Activated T-cell treated with anti-CD3 and anti-CD28 coated beads, Interleukin-2, amount 50 U/mL, for 72 hours (primary cell): Measurements from ENCODE around the gene ZNF507. TPM values are rescaled to one million over a fixed set of nuclear protein-coding genes. Genes with fewer than 3 reads are reported as not detected.
A peak's percentile ranks its signal among the peaks of the same experiment; 100 is the strongest.
"Not testable (repeated sequence)": the region's sequence is repeated elsewhere in the genome, so short reads cannot be mapped to it uniquely, and the experiment has no call there.

ENCODE experiments used
- ATAC-seq, 2 donors: fragments of 150-1000 bp; cut with Tn5 transposase; replicated peaks in 1 of 2; 2 replicates each; pipeline ENCODE4 v1.10.0; 2021; ENCODE audit warnings: moderate library complexity in 2 of 2, mild to moderate bottlenecking in 1 of 2
- DNase-seq, 2 donors: peaks; one replicate each; pipeline ENCODE4 v3.0.0; 2021 to 2022; ENCODE audit warnings: mixed read lengths in 1 of 2
- H3K27ac Mint-ChIP-seq: one replicate; pipeline ENCODE4 v1.8.0; 2022; ENCODE audit warnings: mild to moderate bottlenecking, moderate library complexity, mixed read lengths
- H3K27me3 Mint-ChIP-seq: one replicate; pipeline ENCODE4 v1.8.0; 2022; ENCODE audit warnings: low read depth, mixed read lengths
- H3K36me3 Mint-ChIP-seq, 2 donors: one replicate each; pipeline ENCODE4 v1.8.0; 2022; ENCODE audit warnings: mixed read lengths in 2 of 2, mild to moderate bottlenecking in 1 of 2; ENCODE audit not compliant: insufficient read depth in 2 of 2
- H3K4me1 Mint-ChIP-seq: one replicate; pipeline ENCODE4 v1.8.0; 2022; ENCODE audit warnings: low read depth, mixed read lengths
- H3K4me3 Mint-ChIP-seq, 2 donors: one replicate each; pipeline ENCODE4 v1.8.0; 2022; ENCODE audit warnings: mild to moderate bottlenecking in 2 of 2, mixed read lengths in 2 of 2, moderate library complexity in 2 of 2
- H3K9me3 Mint-ChIP-seq, 2 donors: one replicate each; pipeline ENCODE4 v1.8.0; 2022; ENCODE audit warnings: mixed read lengths in 2 of 2
- total RNA-seq, 2 donors: library from RNA; stranded (reverse); gene quantifications; one replicate each; pipeline ENCODE4 v1.2.3, GENCODE V29; 2022

Gene ZNF507
- total RNA-seq, 2 donors from 2014 or later, result 22.3 to 26.2 TPM

DNA sequence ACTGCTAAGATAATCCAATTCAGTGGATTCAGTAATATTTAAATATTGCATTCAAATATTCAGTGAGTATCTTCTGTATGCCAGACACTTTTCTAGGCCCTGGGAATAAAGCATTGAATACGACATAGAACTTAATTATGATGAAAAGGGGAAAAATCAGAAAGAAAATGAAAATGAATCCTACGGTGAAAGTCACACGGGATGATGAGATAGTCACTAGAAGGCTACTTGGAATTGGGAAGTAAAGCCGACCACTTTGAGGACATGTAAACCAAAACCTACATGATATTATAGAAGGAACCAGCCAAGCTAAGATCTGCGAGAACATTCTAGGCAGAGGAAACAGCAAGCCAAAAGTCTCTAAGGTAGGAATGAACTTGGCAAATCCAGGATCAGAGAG is 70.3 kb downstream of the ZNF507 start:
- Mint-ChIP-seq H3K4me1 (peaks cover 6% of the 10 kb centered on the region), H3K9me3 (no peaks in the 10 kb centered on the region), H3K27ac (no peak overlapping the region), H3K27me3 (no peaks in the 10 kb centered on the region), H3K4me3 (no peak overlapping the region), H3K36me3 (peaks cover 3 to 6% of the 10 kb centered on the region in 2 donors)
- no peak for DNase-seq
- ATAC-seq, result no peak

DNA sequence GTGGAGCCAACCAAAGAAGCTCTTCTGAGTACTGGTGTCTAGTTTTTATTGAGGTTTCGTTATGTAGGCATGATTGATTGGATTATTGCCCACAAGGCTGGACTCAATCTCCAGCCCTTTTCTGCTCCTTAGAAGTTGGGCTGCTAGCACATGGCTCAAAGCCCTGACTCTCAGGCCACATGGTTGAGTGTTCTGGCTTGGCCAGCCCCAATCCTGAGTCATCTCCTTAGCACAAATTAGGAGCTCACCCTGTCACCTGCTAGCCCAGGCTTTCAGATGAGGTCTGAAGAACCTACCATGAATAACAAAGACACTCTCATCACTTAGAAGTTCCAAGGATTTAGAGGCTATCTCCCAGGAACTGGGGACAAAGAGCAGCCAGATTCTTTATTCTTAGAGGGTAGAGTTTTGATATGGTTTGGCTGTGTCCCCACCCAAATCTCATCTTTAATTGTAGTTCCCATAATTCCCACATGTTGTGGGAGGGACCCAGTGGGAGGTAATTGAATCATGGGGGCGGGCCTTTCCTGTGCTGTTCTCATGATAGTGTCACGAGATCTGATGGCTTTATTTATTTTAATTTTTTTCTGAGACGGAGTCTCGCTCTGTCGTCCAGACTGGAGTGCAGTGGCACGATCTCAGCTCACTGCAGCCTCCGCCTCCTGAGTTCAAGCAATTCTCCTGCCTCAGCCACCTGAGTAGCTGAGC is 71.5 kb downstream of the ZNF507 start:
- Mint-ChIP-seq H3K9me3 (no peaks in the 10 kb centered on the region), H3K4me3 (no peak overlapping the region), H3K27me3 (no peaks in the 10 kb centered on the region), H3K36me3 (peaks cover 3 to 6% of the 10 kb centered on the region in 2 donors), H3K27ac (no peak overlapping the region), H3K4me1 (peaks cover 10% of the 10 kb centered on the region)
- DNase-seq (no peak), ATAC-seq (no peak)

DNA sequence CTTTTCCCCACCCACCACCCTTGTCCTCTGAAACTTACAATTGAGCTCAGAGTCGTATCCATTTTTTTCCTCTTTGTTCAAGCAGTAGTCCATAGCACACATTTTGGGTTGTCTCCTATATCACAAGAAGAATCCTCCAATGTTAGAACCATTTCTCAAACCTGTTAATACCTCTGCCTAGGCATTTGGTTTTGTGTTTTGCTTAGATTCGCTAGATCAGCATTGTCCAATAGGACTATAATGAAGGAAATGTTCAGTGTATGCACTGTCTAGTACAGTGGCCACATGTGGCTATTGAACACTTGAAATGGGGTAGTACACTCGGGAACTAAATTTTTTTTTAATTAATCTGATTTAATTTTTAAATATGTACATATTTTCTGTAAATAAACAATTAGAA is 72.7 kb downstream of the ZNF507 start:
- H3K4me1 Mint-ChIP-seq, result peaks cover 15% of the 10 kb centered on the region
- H3K27ac Mint-ChIP-seq, result no peak overlapping the region
- no peak for ATAC-seq
- no peak for DNase-seq
- no peak overlapping the region for H3K4me3 Mint-ChIP-seq
- H3K9me3 Mint-ChIP-seq, result no peaks in the 10 kb centered on the region
- no peaks in the 10 kb centered on the region for H3K27me3 Mint-ChIP-seq
- peaks cover 3 to 5% of the 10 kb centered on the region in 2 donors for H3K36me3 Mint-ChIP-seq

- ATAC-seq (no peak), DNase-seq (no peak)
- Mint-ChIP-seq H3K36me3 (peaks cover 0 to 1% of the 10 kb centered on the region in 2 donors), H3K4me1 (peaks cover 15% of the 10 kb centered on the region), H3K4me3 (no peak overlapping the region), H3K27ac (peak overlapping the region; percentile 21), H3K9me3 (no peaks in the 10 kb centered on the region), H3K27me3 (no peaks in the 10 kb centered on the region)
Measured at GRCh38 chr19:32421589-32422361, 76.4 kb downstream of the ZNF507 start.

DNA sequence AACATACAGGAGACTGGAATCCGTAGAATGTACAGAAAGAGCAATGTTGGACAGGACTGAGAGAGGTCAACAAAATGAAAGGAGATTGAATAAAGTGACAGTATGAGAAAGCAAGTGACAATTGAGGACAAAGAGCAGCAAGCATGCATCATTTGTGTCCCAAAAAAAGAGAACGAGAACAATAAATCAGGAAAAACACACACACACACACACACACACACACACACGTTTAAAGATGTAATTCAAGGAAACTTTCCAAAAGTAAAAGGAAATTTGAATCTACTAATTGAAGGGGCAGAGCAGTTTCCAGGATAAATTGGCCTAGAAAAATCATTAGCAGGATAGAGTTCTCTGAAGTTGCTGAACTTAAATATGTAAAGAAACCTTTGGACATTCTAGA is 77.0 kb downstream of the ZNF507 start:
- Mint-ChIP-seq H3K27me3 (no peaks in the 10 kb centered on the region), H3K4me3 (no peak overlapping the region), H3K9me3 (no peaks in the 10 kb centered on the region), H3K36me3 (peaks cover 0 to 1% of the 10 kb centered on the region in 2 donors), H3K4me1 (peaks cover 15% of the 10 kb centered on the region), H3K27ac (peak overlapping the region; percentile 21)
- DNase-seq (no peak), ATAC-seq (no peak)

GRCh38 chr19:32423944-32424343 is 78.5 kb downstream of the ZNF507 start:
- not testable (repeated sequence) for H3K9me3 Mint-ChIP-seq, H3K4me1 Mint-ChIP-seq, H3K36me3 Mint-ChIP-seq, H3K27me3 Mint-ChIP-seq, DNase-seq, H3K4me3 Mint-ChIP-seq, ATAC-seq, H3K27ac Mint-ChIP-seq

DNA sequence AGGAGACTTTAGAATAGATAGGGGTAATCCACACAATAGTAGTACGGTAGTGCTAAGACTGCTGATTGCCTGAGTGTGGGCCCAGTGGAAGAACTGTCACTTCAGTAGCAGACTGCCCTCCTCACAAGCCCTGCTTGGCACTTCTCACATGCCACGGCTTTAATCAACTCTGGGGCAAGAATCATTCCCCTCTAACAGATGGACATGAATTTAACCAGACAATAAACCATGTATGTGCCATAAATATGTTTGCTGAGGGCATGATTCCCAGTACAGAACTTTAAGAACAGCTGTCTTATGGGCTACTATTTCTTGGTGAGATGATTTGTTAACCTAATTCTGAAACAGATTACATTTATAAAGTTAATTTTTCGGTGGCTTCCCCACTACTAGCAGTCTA is 82.1 kb downstream of the ZNF507 start:
- ATAC-seq (no peak), DNase-seq (no peak)
- H3K27ac Mint-ChIP-seq, result no peak overlapping the region
- no peaks in the 10 kb centered on the region for H3K36me3 Mint-ChIP-seq
- H3K4me3 Mint-ChIP-seq, result no peak overlapping the region
- no peaks in the 10 kb centered on the region for H3K9me3 Mint-ChIP-seq
- no peaks in the 10 kb centered on the region for H3K4me1 Mint-ChIP-seq
- H3K27me3 Mint-ChIP-seq, result no peaks in the 10 kb centered on the region

DNA sequence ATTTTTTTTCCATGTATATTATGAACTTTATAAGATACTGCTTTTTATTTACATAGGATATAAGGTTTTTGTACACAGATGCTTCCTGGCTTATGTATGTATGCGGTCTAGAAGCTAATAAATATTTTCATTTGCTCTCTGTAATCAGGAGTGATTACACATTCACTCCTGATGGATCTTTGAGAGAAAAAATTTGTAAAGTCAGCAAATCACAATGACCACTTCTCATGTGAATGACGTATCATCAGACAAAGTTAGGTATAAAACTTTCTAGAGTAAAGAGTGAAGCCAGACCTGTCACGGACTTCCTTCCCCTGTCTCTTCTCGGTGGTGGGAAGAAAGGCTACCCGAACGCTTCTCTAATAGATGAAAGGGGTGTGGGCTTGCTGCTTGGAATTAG is 91.3 kb downstream of the ZNF507 start:
- no peak overlapping the region for H3K27ac Mint-ChIP-seq

DNA sequence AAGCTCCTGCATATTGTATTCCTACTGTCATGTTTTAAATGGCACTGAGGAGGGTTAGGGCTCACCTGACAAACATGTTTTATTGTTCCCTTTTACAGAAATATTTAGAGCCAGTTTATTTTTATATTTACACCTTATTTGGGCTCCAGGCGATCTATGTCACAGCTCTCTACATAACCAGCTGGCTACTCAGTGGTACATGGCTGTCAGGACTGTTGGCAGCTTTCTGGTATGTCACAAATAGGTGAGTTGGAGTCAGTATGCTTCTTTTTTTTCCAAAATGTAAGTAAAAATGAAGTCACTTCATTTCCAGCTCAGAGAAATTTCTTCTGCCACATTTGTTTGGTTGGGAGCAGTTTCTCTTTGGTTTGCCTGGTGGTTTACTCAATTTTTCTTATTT is 91.7 kb downstream of the ZNF507 start:
- ATAC-seq (no peak), DNase-seq (no peak)
- Mint-ChIP-seq H3K4me3 (no peak overlapping the region), H3K27ac (no peak overlapping the region), H3K4me1 (no peaks in the 10 kb centered on the region), H3K27me3 (no peaks in the 10 kb centered on the region), H3K9me3 (no peaks in the 10 kb centered on the region), H3K36me3 (peaks cover 2 to 4% of the 10 kb centered on the region in 2 donors)

More for the DNA sequence above, 91.3 kb downstream of the ZNF507 start:
- ATAC-seq (no peak), DNase-seq (no peak)
- Mint-ChIP-seq H3K27me3 (no peaks in the 10 kb centered on the region), H3K36me3 (peaks cover 2 to 4% of the 10 kb centered on the region in 2 donors), H3K4me1 (no peaks in the 10 kb centered on the region), H3K9me3 (no peaks in the 10 kb centered on the region), H3K4me3 (no peak overlapping the region)

Other genes with a start within 250 kb of the ZNF507 start
- 10 to 100 TPM; 17.3 to 21.0 TPM for gene DPY19L3, start 60.2 kb downstream of the ZNF507 start, total RNA-seq
- 100 to 1,000 TPM in 1 of 2 donors, 10 to 100 TPM in 1; 96.6 to 100 TPM for gene PDCD5, start 235.6 kb downstream of the ZNF507 start, total RNA-seq